ENCODE measurements around the gene APOBEC3F.
A peak's percentile ranks its signal among the peaks of the same experiment; 100 is the strongest.
"Not testable (repeated sequence)": the region's sequence is repeated elsewhere in the genome, so short reads cannot be mapped to it uniquely, and the experiment has no call there.

The APOBEC3F gene

DNA sequence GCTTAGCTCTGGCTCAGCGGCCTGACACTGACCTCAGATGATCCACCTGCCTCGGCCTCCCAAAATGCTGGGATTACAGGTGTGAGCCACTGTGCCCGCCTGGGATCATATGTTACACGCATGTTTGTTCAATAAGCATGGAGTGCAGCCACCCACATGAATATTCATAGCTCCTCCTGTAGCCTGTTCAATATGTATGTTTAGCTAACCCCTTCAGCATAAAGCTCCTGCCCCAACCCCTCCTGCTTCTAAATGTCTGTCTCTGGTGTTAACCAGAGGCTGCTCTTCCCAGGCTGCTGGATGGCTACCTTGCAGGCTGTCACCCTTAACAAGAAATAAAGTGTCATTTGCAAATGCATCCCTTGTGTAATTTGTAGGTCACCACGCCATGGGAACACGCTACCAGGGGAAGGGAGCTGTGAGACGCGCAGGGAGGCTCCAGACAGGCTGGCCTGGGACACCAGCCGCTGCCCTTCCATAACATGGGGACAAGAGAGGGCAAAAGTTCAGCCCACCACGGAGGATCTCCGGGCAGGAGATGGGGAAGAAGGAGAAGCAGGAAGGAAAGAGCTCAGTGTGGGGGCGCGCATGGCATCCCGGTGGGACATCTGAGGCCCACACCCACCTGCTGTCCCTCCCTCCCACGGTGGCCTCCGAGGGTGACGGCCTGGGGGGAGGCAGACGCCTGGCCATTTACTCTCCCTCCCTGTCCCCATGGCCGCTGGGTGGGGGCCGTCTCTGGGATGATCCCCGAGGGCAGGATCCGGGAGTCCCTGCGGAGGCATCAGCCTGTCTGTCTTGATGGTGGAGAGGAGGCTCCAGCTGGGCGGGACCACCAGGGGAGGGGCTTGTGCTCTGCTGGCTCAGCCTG lies 35.7 kb downstream of the APOBEC3F start:
- DNase-seq: not testable (repeated sequence)

DNA sequence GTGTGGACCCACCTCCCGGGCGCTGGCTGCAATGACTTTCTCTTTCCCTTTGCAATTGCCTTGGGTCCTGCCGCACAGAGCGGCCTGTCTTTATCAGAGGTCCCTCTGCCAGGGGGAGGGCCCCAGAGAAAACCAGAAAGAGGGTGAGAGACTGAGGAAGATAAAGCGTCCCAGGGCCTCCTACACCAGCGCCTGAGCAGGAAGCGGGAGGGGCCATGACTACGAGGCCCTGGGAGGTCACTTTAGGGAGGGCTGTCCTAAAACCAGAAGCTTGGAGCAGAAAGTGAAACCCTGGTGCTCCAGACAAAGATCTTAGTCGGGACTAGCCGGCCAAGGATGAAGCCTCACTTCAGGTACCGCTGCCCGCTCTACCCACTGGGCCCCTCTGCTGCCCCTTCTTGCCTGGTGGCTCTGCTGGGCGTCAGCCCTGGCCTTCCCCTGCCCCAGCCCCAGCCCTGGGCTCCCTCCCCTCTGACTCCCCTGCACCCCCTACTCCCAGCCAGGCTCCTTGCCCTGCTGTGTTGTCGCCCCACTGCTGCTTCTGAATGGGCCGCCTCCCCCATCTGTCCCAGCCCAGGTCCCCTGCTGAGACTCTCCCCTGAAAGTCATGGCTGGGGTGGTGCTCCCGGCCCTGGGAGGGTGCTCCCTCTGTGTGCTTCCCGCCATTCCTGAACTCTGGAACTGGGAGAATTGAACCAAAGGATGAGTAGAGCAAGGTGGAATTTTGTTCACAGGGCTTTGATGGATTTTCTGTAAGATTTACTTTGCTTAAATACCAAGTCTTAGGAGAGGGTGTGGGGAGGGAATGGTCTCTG lies 36.6 kb downstream of the APOBEC3F start, which contains the start of gene APOBEC3G:
TSS of gene APOBEC3G (plus strand) at position 250 of the 815 bp plus-strand sequence. CDS start at position 337, 87 bp downstream.
- DNase-seq: peak; percentile 7

DNA sequence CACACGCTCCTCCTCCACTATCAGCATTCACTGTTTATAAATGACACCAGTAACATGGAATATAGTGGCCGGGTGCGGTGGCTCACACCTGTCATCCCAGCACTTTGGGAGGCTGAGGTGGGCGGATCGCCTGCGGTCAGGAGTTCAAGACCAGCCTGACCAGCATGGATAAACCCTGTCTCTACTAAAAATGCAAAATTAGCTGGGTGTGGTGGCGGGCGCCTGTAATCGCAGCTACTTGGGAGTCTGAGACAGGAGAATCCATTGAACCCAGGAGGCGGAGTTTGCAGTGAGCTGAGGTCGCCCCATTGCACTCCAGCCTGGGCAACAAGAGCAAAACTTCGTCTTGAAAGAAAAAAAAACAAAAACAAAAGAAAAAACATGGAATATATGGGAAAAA lies 37.2 kb downstream of the APOBEC3F start:
- not testable (repeated sequence) for DNase-seq

DNA sequence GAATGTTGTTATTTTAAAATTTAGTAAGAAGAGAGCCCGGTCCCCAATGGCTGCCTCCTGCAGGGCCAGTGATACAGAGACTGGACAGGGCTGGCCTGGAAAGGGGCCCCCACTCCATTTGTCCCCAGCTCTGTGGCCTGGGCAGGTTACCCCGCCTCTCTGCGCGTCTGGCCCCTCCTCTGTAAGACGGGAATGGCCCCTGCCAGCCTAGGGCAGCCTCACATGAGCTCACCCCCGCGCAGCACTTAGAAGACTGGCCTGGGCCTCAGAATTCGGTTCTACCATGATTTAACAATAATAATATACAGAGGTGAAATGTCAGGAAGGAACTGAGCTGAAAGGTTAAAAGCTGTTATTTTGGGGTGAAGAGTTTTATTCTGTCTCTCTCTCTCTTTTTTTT lies 37.7 kb downstream of the APOBEC3F start:
- DNase-seq: no peak

DNA sequence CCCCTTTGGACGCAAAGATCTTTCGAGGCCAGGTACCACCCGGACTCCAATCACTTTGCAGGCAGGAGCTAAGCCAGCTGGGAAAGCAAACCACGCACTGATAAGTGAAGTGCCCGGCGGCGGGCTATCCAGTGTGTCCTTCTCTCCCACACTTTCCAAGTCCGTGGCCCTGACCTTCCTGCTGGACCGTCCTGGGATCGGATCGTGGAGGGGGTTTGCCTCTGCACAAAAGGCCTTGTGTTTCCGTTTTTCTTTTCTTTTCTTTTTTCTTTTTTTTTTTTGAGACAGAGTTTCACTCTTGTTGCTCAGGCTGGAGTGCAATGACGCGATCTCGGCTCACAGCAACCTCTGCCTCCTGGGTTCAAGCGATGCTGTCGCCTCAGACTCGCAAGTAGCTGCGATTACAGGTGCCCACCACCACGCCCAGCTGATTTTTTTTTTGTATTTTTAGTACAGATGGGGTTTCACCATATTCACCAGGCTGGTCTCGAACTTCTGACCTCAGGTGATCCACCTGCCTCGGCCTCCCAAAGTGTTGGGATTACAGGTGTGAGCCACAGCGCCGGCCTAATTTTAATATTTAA lies 38.5 kb downstream of the APOBEC3F start:
- not testable (repeated sequence) for DNase-seq

DNA sequence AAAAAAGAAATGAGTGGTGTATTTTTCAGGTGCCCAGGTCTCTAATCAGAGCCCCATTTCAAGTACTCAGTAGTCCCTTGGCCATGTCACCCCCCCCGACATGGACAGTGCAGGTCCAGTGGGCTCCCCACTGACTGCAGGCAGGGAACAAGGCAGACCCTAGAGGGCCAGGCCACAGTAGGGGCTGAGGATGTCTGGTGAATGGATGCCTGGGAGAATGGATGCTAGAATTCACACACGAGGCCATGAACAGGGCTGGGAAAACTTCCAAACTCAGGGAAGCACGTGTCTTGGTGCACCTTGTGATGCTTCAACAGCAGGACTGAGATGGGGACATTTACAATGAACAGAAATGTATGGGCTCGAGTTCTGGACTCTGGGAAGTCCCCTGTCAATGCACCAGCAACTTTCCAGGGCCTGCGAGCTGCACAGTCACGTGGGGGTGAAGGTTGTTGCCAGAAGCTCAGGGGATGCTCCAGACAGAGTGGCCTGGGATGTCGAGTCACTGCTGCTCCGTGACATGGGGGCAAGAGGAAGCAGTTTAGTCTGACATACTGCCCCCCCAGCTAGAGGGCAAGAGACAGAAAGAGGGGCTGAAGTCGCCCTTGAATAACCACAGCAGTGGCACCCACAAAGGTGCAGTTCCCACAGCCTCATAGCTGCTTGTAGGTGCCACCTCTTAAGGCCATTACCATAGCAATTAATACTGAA lies 39.5 kb downstream of the APOBEC3F start:
- DNase-seq: no peak

DNA sequence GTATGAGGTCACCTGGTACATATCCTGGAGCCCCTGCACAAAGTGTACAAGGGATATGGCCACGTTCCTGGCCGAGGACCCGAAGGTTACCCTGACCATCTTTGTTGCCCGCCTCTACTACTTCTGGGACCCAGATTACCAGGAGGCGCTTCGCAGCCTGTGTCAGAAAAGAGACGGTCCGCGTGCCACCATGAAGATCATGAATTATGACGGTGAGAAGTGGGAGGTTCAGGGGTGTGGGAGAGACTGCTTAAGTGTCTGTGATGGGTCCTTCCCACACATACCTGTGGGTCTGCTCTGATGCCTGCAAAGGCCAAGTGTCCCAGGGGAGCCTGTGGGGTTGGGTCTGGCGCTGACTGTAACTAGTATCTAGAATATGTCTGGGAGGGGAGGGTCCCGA lies 40.4 kb downstream of the APOBEC3F start:
- no peak for DNase-seq

DNA sequence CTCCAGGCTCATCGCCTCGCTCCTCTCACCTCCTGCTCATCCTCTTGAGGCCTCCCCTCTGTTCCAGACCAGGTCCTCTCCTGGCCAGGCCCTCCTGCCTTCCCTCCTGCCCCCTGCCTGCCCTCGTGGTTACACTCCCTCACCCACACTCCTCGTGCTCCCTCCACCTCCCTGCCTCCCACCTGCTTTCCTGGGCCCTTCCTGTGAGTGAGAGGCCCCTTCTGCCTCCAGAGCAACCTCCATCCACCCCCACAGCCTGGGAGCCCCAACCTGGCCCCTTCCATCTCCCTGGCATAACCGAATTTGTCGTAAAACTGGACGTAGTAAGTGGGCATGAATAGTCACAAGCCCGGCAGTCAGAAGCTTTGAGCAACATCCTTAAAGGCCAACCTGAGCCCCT lies 40.9 kb downstream of the APOBEC3F start:
- no peak for DNase-seq

DNA sequence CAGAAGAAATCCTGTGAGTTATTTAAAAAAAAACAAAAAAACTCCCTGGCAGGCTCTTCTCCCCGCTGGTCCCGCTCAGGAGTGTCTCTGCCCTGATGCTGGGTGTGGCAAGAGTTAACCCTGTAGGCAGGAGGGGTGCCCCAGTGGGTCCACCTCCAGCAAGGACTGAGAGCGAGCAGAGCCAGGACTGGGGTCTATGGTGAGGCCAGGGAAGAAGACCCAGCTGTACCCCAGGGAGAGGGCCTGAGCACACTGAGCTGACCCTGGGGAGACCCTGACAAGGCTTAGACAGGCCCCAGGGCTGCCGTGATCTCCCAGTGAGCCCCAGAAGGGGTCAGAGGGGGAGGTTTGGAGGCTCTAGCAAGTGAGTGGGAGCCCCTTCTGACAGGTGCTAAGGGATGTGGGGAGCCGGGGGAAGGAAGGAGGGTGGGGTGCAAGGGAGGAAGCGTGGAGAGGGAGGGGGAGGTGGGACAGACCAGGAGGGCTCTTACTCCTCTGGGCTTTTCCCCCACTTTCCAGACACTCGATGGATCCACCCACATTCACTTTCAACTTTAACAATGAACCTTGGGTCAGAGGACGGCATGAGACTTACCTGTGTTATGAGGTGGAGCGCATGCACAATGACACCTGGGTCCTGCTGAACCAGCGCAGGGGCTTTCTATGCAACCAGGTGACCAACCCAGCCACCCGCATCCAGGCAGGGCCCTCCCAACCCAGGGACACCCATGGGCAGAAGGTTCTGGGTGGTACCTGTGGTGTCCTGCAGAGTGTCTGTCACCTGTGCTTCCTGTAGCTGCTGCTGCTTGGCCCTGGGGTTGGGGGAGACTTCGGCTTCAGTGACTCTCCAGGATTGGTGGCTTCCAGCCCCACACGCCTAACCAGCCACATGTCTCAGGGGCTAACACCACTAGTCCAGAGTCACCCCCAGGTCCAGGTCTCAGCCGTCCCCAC lies 42.8 kb downstream of the APOBEC3F start:
- DNase-seq: no peak

DNA sequence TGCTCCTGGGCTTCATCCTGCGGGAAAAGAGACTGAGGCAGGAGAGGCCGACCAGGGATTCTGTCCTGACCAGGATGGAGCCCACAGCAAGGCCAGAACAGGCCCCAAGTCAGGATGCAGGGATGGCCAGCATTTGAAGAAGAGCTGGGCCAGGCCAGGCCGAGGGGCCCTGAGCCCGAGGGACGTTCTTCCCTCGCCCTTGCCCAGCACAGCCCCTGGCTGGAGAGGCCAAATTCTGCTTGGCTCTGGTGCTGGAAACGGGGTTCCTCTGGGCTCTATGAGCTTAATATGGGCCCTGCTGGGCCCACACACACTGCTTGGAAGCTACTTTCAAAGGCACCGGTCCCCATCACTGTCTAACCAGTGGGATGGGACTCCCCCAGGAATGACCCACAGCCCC lies 44.0 kb downstream of the APOBEC3F start:
- no peak for DNase-seq

DNA sequence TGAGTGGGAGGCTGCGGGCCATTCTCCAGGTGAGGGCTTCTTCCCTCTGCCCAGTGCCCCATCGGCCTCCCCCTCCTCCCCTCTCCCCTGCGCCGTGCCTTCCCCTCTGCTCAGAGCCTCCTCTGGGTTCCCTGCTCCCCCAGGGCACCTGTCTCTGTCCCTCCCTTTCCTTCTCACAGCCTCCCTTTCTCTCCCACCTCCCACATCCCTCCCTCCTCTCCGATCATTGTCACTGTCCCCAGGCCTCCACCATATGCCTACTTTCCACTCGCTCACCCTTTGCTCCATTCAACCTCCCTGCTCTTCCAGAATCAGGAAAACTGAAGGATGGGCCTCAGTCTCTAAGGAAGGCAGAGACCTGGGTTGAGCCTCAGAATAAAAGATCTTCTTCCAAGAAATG lies 46.4 kb downstream of the APOBEC3F start:
- DNase-seq: no peak

DNA sequence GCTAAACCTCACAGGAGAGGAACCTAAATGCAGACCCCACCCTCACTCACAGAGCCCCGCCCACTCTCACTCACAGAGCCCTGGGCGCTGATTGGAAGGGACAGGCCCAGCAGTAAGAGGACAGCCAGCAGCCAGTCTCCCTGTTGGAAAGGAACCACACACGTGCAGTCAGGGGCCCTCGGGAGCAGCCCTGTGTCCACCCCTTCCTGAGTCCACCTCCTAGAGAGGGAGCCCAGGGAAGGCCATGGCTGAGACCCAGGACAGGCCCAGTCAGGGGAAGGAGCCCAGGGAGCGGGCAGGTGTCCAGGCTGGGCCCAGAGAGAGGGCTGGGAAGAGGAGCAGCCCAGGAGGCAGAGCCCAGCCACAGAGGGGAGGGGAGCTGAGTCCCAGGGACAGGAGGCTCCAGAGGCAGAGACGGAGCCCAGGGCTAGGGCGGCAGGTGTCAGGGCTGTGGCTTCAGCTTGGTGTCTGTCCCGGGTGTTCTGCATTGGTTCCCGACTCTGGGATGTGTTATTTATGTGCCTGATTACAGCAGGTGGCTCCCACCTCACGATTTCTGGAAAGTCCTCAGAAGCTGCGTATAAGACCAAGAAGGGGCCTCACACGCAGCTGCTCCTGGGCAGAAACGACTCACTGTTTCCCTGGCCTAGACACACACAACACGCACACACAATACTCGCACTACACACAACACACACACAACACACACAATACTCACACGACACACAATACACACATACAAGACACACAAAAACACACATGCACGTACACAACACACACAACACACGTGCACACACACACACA lies 47.4 kb downstream of the APOBEC3F start:
- DNase-seq: peak; percentile 13

DNA sequence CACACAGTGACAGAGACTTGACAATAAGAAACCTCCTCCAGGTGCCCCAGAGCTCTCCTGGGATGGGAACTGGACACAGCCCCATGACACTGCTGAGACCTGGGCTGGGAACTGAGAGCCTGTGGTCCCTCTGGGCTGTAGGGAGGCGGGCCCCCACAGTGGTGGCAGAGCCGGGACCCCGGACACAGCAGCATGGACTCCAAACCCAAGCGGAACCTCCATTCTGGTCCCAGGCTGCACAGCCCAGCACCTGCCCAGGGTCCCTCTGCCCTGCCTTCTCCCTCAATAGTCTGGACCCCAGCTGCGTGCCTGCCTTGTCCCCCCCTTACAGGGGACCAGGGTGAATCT lies 48.0 kb downstream of the APOBEC3F start:
- DNase-seq: no peak

DNA sequence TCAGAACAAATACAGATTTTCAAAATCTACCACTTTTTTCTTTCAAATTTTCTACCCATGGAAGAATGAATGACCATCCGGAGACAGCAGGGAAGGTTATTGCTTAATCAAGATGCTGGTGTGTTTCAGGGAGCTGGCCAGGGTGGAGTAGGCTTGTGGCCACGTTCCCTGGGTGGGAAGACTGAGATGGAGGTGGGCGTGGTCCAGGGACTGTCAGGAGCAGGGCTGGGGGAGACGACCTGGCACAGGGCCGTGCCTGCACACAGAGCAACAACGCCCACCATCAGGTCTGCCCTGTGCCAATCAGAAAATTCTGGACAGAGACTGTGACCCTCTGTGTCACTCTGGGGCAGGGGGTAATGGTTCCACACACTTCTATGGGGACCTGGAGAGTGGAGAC lies 49.3 kb downstream of the APOBEC3F start:
- DNase-seq: no peak

DNA sequence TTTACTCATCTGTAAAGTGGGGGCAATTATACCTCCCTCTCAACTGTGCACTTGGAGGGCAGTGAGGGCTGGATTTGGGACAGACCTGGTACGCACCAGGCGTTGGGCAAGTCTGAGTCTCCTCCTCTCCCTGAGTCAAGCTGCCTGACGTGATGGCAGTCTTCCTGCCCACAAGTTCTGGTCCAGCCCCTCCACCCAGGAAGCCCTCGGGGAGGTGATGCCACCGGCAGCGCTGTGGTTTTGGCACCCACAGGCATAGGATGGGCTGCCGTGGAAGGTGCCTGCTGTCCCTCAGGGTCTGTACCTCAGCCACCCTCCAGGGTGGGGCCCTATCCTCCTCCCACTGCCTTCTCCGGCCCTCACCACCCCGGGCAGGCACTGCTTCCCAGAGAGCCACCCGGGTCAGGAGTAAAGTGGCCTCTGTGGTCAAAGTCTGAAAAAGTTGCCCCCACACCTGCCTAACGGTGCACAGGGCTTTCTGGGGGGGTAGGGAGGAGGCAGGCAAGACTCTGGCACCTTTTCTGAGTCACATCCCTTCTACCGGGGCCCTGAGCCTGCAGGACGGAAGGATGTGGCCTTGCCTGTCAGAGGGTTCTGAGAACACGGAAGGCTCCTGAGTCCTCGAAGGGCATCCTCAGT lies 49.9 kb downstream of the APOBEC3F start:
- DNase-seq: no peak

DNA sequence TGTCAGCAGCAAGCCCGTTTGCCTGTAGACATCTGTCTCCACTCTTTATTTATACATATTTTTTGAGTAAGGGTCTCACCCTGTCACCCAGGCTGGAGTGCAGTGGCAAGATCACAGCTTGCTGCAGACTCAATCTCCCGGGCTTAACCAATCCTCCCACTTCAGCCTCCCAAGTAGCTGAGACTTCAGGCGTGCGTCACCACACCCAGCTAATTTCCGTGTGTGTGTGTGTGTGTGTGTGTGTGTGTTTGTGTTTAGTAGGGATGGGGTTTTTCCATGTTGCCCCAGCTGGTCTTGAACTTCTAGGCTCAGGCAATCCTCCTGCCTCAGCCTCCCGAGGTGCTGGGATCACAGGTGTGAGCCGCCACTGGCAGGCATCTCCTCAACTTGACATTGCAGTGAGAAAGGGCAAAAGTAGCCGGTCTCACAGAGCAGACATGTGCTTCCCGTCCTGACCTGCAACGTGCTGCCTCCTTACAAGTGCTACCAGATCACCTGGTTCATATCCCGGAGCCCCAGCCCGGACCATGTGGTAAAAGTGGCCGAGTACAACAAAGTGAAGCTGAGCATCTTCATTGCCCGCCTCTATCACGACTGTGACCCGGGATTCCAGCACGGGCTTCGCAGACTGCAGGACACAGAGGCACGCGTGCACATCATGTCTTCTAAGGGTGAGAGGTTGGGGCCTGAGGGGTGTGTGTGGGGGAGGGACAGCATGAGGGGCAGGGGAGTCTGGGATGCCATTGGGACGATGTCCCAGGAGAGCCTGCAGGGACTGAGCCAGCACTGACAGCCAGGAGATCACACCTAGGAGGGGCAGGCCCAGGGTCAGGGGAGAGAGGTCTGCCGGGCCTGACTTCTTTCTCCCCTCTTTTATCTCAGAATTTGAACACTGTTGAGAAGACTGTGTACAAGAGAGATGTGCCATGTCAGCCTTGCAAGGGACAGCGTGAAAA lies 50.7 kb downstream of the APOBEC3F start:
- DNase-seq: no peak

DNA sequence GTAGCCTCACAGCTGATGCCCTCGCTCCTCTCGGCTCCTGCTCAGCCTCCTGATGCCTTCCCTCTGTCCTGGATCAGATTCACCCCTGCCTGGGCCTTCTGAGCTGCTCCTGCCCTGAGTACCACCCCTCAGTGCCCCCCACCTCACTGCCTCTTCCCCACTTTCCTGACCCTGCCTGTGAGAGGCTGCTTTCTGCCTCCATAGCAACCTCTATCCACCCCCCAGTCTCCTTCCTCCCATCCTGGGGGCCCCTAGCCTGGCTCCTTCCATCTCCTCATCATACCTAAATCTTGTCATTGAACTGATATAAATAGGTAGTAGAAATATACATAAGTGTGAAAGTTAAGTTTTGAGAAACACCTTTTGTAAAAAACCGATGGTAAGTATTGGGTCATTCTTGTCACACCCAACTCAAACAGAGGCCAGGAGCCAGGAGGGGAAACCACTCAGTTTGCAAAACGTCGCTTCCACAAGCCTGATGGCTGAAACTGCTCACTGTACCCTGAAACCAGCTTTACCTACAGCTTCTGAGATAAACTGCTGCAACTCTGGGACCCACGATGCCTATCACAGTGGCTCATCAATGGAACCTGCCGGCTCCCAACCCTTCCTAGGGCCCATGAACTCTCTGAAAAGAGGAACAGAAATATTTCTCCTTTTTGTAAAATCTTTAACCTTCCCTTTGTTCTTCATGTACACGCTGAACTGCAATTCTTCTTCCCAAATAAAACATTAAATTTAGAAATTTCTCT lies 51.6 kb downstream of the APOBEC3F start:
- DNase-seq: no peak

DNA sequence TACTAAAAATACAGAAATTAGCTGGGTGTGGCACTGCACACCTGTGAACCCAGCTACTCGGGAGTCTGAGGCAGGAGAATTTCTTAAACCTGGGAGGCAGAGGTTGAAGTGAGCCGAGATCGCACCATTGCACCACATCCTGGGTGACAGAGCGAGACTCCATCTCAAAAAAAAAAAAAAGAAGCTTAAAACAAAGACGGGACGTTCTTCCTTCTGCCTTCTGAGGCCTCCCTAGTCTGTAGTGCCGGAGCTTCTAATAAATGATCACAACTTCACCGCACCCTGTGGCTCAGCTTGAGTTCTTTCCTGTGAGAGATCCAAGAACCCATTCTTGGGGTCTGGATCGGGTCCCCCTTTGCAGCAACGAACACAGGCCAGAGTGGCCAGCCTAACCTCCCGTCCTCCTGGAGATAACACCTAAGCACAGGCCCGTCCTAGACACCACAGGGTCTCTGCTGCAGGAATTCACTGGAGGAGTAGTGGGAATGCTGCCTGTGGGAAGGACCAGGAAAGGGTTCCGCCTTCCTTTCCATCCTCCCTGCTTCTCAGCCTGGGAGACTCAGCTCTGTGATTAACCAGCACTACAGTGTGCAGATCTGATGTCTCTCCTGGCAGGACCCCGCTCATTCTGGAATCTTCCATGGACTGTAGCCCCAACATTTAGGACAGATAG lies 54.2 kb downstream of the APOBEC3F start:
- no peak for DNase-seq
